ENCODE results near the gene EVC. TPM values are rescaled to one million over a fixed set of nuclear protein-coding genes. Genes with fewer than 3 reads are reported as not detected.

EVC gene
- total and polyA plus RNA-seq, 2 of the 8 experiments (the other 6 are each of a cell fraction or from before 2014, with no cell fraction given), result 2.6 to 9.8 TPM

DNA sequence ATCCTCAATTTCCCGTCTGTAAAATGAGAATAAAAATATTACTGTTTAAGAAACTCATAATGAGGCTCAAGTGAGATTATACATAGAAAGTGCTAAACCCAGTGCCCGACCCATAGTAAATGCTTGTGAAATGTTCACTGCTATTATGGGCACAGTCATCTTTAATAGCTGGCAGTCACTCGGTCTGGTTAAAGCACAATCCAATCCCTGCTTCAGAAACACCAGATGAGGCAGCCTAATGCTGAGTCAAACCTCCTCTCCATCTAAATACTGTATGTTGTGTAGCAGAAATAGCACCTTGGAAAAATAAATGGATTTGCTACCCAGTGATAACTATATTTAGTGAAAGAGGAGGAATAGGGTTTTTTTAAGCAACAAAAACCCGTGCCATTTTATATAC, 17.1 kb upstream of the EVC start:
- Histone ChIP-seq H3K4me1 (replicated peaks in 1 of 4; ENCODE audit: control insufficient read depth in 3 of 4, insufficient read depth in 4 of 4, low read length in 3 of 4) (no peaks in the 10 kb centered on the region), H3K36me3 (ENCODE audit: control insufficient read depth in 2 of 4, insufficient read depth in 4 of 4, low read length in 3 of 4) (peaks cover 0 to 31% (median 0%) of the 10 kb centered on the region in 4 experiments; a peak in 5 of 8 replicates), H2BK5ac (ENCODE audit: low read depth, low read length) (no peak overlapping the region), H3K14ac (ENCODE audit: insufficient read length) (no peak overlapping the region), H2BK15ac (ENCODE audit: low read length) (no peak overlapping the region), H3K79me1 (ENCODE audit: low read depth, low read length) (no peaks in the 10 kb centered on the region), H3K27me3 (replicated peaks in 1 of 4; ENCODE audit: control insufficient read depth in 3 of 4, extremely low read depth in 1 of 4, insufficient read depth in 3 of 4, low read length in 3 of 4) (no peaks in the 10 kb centered on the region; a peak in 1 of 7 replicates), H3K9me3 (ENCODE audit: insufficient read depth in 2 of 2, low read depth in 1 of 2, low read length in 1 of 2) (no peaks in the 10 kb centered on the region), H2AFZ (ENCODE audit: low read length) (no peak overlapping the region), H3K23ac (ENCODE audit: insufficient read length) (no peak overlapping the region), H3K79me2 (ENCODE audit: control insufficient read depth in 1 of 2, insufficient read depth in 2 of 2, low read length in 2 of 2) (no peaks in the 10 kb centered on the region), H4K5ac (ENCODE audit: insufficient read length, low read depth, low read length) (no peak overlapping the region), H4K91ac (replicated peaks; ENCODE audit: insufficient read length, low read length) (no peak overlapping the region), H4K20me1 (replicated peaks in 1 of 2; ENCODE audit: control insufficient read depth in 1 of 2, insufficient read depth in 2 of 2, low read length in 2 of 2) (no peaks in the 10 kb centered on the region), H3K23me2 (ENCODE audit: low read depth, low read length) (no peaks in the 10 kb centered on the region), H3K4ac (replicated peaks; ENCODE audit: insufficient read length, low read depth, low read length) (no peak overlapping the region), H2BK120ac (replicated peaks; ENCODE audit: low read depth, low read length) (no peak overlapping the region), H3K9ac (replicated peaks in 1 of 4; ENCODE audit: extremely low read depth in 1 of 4, low read depth in 3 of 4, low read length in 3 of 4) (peak overlapping the region in 1 of 4 experiments; percentile 13; a peak in 1 of 7 replicates), H3K4me2 (ENCODE audit: insufficient read depth in 1 of 2, low read depth in 2 of 2, low read length in 2 of 2) (no peak overlapping the region), H3K4me3 (ENCODE audit: extremely low read depth in 1 of 4, insufficient read depth in 2 of 4, low read depth in 3 of 4, low read length in 4 of 4) (no peak overlapping the region), H4K8ac (ENCODE audit: extremely low read depth, insufficient read depth, low read length) (no peak overlapping the region), H2AK5ac (ENCODE audit: low read depth, low read length) (no peak overlapping the region), H3K56ac (replicated peaks; ENCODE audit: insufficient read length, low read depth, low read length) (no peak overlapping the region), H2BK20ac (ENCODE audit: low read length) (no peak overlapping the region), H2BK12ac (ENCODE audit: low read depth, low read length) (no peak overlapping the region), H3K27ac (ENCODE audit: low read depth, low read length) (no peak overlapping the region), H3K18ac (ENCODE audit: extremely low read depth, low read length) (no peak overlapping the region)
- POLR2A ChIA-PET (ENCODE audit: partially characterized antibody), result no interaction called here
- CTCF ChIA-PET (ENCODE audit: partially characterized antibody), result no interaction called here
- no peak for FAIRE-seq
- TF ChIP-seq, protein P1, sequence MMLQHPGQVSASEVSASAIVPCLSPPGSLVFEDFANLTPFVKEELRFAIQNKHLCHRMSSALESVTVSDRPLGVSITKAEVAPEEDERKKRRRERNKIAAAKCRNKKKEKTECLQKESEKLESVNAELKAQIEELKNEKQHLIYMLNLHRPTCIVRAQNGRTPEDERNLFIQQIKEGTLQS (IDR thresholded peaks at IDR 0.05; ENCODE audit: insufficient read depth, low read depth, low read length), result no peak
- WGBS, 2 experiments (ENCODE audit: extremely low coverage in 1 of 2, insufficient coverage in 1 of 2, insufficient read length in 1 of 2, insufficient replicate concordance in 2 of 2, low coverage in 1 of 2, low lambda C conversion rate in 2 of 2, missing lambda C conversion rate in 1 of 2), result 89% methylated on average over 4 of the region's 4 CpGs; no CpG with 5 or more reads in 1 of the 2 experiments
- no peak for DNase-seq (ENCODE audit: low read depth in 1 of 2, low spot score in 2 of 2)

All from H1 (cell line).